22Rv1 (cell line): ENCODE measurements around the gene TMEM178B.

Source experiments
- ZFX ChIP-seq: fragments of 450-650 bp; IDR thresholded peaks from 2 replicates; pipeline ENCODE4 v1.6.1; 2017; ENCODE audit warnings: antibody characterized with exemption, borderline replicate concordance
- TF ChIP-seq, protein P1 (sequence below): fragments of 450-650 bp; IDR thresholded peaks from 2 replicates; pipeline ENCODE4 v1.5.1; 2017; ENCODE audit warnings: mild to moderate bottlenecking

DNA sequence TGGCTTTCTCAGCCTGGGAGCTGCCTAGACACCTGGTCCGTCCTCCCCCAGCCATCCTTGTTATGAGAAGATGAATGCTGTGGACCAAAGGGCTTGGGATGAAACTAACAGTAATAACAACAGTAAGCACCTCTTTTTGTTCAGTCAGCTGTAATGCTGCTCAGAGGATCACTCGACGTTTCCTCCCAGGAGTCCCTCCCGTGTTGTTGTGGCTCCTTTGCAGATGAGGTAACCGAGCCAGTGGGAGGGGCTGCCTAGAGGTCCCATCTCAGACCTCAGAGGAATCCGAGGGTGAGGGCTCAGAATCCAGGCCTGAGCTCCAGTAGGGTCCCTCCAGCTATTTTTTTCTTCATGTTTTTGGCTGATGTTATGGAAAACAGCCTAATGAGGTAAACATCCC lies 145.1 kb downstream of the TMEM178B start:
- TF ChIP-seq, protein P1, sequence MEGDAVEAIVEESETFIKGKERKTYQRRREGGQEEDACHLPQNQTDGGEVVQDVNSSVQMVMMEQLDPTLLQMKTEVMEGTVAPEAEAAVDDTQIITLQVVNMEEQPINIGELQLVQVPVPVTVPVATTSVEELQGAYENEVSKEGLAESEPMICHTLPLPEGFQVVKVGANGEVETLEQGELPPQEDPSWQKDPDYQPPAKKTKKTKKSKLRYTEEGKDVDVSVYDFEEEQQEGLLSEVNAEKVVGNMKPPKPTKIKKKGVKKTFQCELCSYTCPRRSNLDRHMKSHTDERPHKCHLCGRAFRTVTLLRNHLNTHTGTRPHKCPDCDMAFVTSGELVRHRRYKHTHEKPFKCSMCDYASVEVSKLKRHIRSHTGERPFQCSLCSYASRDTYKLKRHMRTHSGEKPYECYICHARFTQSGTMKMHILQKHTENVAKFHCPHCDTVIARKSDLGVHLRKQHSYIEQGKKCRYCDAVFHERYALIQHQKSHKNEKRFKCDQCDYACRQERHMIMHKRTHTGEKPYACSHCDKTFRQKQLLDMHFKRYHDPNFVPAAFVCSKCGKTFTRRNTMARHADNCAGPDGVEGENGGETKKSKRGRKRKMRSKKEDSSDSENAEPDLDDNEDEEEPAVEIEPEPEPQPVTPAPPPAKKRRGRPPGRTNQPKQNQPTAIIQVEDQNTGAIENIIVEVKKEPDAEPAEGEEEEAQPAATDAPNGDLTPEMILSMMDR: no peak
- no peak for TF ChIP-seq ZFX
